DMS53 (cell line): ENCODE measurements around the gene HHIPL2.

Experiments
- DNase-seq: peaks from one replicate; lab custom pipeline; 2025; lab: John Stamatoyannopoulos, UW

HHIPL2 gene

GRCh38 chr1:222547944-222548671, at the start of gene HHIPL2:
Gene HHIPL2 (minus strand): TSS chr1:222548104. CDS start chr1:222548044, 60 bp downstream.
- DNase-seq = no peak

GRCh38 chr1:222596696-222597095, 48.8 kb upstream of the HHIPL2 start:
- no peak for DNase-seq

DNA sequence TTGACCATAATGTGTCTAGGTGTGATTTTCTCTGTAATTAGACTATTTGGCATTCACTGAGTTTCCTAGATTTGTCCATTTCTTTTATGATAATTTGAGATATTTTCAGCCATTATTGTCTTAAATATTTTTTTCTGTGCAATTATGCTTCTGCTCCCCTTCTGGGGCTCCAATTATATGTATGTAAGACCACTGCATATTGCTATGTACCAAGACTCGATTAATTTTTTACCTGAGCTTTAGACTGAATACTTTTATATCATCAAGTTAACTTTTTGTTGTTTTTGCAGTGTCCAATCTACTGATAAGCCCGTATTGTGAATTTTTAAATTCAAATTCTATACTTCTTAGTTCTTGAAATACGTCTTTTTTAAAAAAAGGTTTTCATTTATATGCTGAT, 46.9 kb upstream of the HHIPL2 start:
- no peak for DNase-seq

DNA sequence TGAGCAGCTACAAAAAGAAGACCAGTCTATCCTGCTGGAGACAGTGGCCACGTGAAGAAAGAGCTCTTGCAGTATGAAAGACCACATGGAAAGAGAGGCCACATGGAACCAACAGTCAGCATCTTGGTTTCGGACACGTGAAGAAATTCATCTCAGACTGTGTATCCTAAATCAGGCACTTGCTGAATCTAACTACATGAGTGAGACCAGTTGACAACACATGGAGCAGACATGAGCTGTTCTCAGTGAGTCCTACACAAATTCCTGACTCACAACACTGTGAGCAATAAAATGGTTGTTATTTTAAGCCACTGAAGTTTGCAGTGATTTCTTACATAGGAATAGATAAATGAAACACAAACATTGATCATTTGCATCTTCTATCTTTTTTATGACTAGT, 44.3 kb upstream of the HHIPL2 start:
- no peak for DNase-seq

DNA sequence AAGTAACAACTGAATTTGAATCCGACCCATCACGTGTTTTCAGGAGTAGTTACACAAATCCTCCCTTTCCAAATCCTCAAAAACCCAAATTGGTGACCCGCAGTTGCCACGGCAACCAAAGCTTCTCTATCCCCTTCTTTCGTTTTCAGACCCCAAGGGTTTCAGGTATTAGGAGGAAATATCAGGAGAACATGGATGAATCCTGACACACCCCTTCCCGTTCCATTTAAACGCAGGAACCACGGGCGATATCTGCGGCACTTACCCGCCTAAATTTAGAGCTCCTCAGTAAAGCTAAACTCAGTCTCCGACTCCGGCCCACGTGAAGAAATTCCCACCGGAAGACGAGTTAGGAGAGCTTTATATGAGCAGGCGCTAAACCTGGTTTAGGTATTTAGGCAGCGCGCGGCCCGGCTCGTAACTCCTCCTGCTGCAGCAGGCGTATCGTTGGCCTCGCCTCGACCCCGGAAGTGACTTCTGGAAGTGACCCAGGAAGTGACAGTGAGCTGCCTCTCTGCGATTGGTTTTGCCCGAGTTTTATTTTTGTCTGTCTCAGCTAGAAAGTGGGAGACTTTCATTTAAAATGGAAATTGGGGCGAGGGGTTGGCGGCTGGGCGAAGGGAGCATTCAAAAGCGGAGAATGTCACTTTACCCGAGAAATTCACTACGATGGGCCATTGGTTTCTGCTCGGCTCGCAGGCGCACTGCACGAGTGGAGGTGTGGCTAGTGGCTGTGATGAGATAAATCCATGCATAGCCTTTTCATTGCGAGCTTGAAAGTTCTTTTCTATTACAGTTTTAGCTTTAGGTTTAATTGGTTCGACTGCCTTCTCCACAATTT, 41.8 kb upstream of the HHIPL2 start, which contains the start of gene TAF1A:
Gene TAF1A, minus strand, starts transcription at position 472 of the 841 bp plus-strand sequence.
- peak; percentile 93 for DNase-seq

GRCh38 chr1:222588135-222588534, 40.2 kb upstream of the HHIPL2 start:
- no peak for DNase-seq

- DNase-seq = no peak
Measured at GRCh38 chr1:222586842-222587241, 38.9 kb upstream of the HHIPL2 start.

DNA sequence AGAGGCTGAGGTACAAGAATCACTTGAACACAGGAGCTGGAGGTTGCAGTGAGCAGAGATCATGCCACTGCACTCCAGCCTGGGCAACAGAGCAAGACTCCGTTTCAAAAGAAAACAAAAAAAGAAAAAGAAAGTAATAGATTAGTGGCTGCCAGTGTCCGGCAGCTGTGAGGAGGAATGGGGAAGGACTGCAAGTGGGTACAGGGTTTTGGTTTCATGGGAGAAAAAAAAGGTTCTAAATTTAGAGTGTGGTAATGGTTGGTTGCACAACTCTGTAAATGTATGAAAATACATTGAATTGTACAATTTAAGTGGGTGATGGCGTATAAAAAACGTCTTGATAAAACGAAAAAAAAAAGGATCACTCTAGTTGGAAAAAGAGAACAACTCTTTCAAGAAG, 35.2 kb upstream of the HHIPL2 start:
- DNase-seq = no peak

DNA sequence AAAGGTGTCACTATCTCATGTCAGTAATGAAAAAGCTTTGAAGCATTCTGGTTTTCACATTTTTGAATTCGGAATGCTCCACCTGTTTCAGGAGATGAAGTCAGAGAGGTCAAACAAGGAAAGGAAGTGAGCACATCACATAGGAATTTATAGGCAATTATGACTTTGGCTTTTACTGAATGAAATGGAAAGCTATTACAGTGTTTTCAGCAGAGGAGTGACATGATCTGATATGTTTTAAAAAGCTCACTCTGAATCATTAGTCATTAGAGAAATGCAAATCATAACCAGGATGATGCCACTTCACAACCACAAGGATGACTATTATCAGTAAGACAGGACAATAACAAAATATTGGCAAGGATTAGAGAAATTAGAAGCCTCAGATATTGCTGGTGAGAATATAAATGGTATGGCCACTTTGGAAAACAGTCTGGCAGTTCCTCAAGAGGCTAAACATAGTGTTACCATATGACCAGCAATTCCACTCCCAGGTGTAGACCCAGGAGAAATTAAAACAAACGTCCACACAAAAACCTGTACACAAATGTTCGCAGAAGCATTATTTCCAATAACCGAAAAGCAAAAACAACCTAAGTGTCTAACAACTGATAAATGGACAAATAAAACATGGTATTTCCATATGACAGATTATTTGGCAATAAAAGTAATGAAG, 34.3 kb upstream of the HHIPL2 start:
- peak; percentile 31 for DNase-seq

DNA sequence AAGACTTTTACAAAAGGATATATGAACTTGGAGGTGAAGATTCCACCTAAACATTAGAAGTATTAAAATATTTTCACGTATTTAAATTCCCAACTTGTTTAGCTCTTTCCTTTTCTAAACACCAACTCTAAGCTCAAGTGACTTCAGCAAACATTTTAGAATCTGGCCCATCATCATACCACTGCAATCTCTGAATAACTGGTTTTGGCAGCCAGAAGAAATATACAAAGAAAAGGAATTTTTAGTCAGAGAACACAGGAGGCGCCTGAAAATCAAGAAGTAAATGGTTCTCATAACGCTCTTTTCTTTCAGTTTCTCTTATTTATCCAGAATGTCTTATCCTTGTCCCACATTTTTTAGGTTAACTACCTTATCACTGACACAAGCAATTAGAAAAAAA, 31.4 kb upstream of the HHIPL2 start:
- DNase-seq = no peak

DNA sequence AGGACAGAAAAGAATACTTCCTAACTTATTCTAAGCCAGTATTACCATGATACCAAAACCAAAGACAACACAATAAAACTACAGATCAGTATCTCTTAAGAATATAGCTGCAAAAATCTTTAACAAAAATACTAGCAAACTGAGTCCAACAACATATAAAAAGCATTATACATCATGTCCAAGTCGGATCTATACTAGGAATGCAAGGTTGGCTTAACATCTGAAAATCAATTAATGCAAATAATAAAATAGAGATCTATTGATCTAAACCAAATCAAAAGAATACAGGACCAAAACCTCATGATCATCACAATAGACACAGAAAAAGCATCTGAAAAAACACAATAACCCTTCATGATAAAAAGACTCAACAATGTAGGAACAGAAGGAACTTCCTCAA, 22.9 kb upstream of the HHIPL2 start:
- no peak for DNase-seq

GRCh38 chr1:222561656-222562055, 13.8 kb upstream of the HHIPL2 start:
- peak; percentile 8 for DNase-seq

GRCh38 chr1:222557574-222557973, 9.7 kb upstream of the HHIPL2 start:
- DNase-seq = no peak

GRCh38 chr1:222557148-222557547, 9.2 kb upstream of the HHIPL2 start:
- no peak for DNase-seq

DNA sequence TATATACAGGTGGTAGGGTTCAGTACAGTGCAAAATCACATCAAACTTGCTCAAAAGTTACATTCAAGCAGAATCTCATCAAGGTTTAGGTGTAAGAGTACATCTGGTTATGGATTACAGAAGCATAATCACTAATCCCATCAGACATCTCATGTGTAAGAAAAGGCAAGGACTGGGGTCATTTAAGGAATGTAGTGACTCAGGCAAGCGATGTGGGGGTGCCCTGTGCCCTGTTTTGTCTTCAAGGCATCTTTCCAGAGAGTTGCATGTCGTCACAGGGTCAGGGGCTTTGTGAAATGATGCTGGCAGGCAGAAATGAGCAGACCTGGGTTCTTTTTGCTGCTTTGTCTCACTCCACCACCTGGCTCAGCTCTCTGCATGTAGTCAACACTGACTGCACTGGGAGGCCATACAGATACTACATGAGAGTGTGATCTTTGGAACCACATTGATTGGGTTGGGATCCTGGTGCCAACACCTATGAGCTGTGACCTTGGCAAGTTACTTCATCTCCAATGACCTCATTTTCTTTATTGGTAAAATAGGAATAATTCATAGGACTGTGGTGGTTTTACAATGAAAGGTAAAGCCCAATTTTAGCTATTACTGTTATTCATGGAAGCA, 8.2 kb upstream of the HHIPL2 start:
- DNase-seq = no peak

DNA sequence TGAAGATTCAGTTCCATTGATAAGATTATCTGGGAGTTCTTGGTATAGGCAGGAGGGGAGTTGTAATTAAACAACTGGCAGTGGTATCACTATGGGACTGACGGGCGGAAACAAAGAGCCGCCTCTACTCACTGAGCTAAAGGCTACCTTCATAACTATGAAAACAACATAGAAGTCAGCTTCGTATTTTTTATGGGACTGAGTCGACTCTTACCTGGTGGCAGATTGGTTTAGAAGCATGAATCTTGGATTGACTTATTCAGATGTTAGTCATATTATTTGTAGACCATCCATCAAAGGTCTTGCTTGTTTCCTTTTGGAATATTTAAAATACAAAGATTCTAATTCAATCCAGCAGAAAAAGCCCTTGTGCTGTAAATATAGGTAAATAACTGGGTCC, 6.3 kb upstream of the HHIPL2 start:
- no peak for DNase-seq

GRCh38 chr1:222552882-222553281, 5.0 kb upstream of the HHIPL2 start:
- DNase-seq = no peak

DNA sequence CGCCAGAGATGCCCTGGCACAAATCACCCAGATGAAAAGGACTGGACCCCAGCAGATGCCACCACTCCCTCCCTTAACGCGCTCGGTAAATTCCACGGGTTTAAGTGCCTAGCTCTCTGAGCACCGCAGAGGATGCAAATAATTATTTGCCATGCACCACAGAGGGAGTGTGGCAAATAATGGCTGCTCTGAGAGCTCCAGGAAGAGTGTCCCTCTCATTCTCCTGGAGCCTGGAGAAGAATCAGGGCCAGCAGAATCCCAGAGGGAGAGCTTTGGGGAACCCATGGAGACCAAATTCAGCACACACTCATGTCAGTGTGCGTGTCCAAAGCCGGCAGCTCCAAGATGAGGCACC, 667 bp downstream of the HHIPL2 start:
- no peak for DNase-seq

- DNase-seq = peak; percentile 28
Measured at GRCh38 chr1:222546548-222547259, 1.2 kb downstream of the HHIPL2 start.

DNA sequence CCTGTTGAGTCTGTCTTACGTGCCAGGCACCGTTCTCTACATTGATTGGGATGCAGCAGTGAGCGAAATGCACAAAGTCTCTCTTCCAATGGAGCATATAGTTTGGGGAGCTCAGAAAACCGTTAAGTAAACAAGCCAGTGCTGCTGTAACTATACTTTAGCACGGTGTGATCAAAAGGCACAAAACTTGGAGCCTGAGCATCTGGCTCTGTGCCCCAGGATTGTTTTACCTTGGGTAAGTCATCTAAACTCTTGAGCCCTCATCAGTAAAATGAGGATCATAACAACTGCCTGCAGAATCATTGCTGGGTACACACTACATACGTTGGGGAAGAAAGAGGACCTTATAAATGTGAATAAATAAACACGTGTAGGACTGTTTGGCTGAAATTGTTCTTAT, 1.8 kb downstream of the HHIPL2 start:
- no peak for DNase-seq

GRCh38 chr1:222543817-222544216, 4.1 kb downstream of the HHIPL2 start:
- DNase-seq = peak; percentile 20

GRCh38 chr1:222540598-222540995, 7.3 kb downstream of the HHIPL2 start:
- no peak for DNase-seq
